Colonic mucosa (tissue), 4 donors: ENCODE data around the gene OR10P1. TPM values are rescaled to one million over a fixed set of nuclear protein-coding genes. Genes with fewer than 3 reads are reported as not detected.
"Not testable (repeated sequence)": the region's sequence is repeated elsewhere in the genome, so short reads cannot be mapped to it uniquely, and the experiment has no call there.

Experiments used
- DNase-seq: peaks from one replicate; pipeline ENCODE4 v3.0.0-alpha.2; 2020
- H3K27ac ChIP-seq: fragments of 200-600 bp; one replicate; pipeline ENCODE4 v1.8.0; 2021
- H3K27me3 ChIP-seq: fragments of 200-600 bp; one replicate; pipeline ENCODE4 v1.8.0; 2021
- H3K36me3 ChIP-seq: fragments of 200-600 bp; one replicate; pipeline ENCODE4 v1.8.0; 2021
- H3K4me1 ChIP-seq: fragments of 200-600 bp; one replicate; pipeline ENCODE4 v1.8.0; 2021; ENCODE audit warnings: mild to moderate bottlenecking
- H3K4me3 ChIP-seq: fragments of 200-600 bp; one replicate; pipeline ENCODE4 v1.8.0; 2021
- H3K9ac ChIP-seq, 2 donors: one replicate each; pipeline ENCODE4 v1.7.0; 2013; ENCODE audit warnings: control low read depth in 2 of 2, low read depth in 2 of 2, low read length in 2 of 2
- H3K9me3 ChIP-seq: fragments of 200-600 bp; one replicate; pipeline ENCODE4 v1.8.0; 2021
- CTCF ChIP-seq: fragments of 200-600 bp; IDR thresholded peaks from one replicate; pipeline ENCODE4 v1.8.0; 2022; ENCODE audit warnings: antibody characterized with exemption, mild to moderate bottlenecking
- intact Hi-C: fragments of 100-400 bp; cut with DNase I; formaldehyde crosslinking; loops from one replicate; pipeline ENCODE4 v1.14.1; 2022
- total RNA-seq, 2 donors: library from RNA; stranded (reverse); fragmentation: NEBNext Ultra II Directional in 1 of 2; extraction: Animal tissue kit (Norgen Biotek cat#: 25700) in 1 of 2; gene quantifications; one replicate each; pipeline ENCODE4 v1.2.1, GENCODE V29; 2021
- donor health status: healthy.
- donor health status: DM: no; HTN: no; CAD: no.
- donor health status: DM: no; HTN: no; CAD: no.

Gene OR10P1
- total RNA-seq = not detected

- no peaks in the 10 kb centered on the region for H3K36me3 ChIP-seq
- no peak within 1 kb of the TSS for H3K27ac ChIP-seq
- no peaks in the 10 kb centered on the region for H3K4me1 ChIP-seq
- H3K27me3 ChIP-seq = no peaks in the 10 kb centered on the region
- no peaks in the 10 kb centered on the region for H3K9me3 ChIP-seq
- no peak for TF ChIP-seq CTCF
- H3K9ac ChIP-seq = no peak within 1 kb of the TSS
- no peak for DNase-seq
- H3K4me3 ChIP-seq = no peak within 1 kb of the TSS
- intact Hi-C loops = no loop called here
These were observed at the start of gene OR10P1 for GRCh38 chr12:55636853-55637252. TSS of gene OR10P1 (plus strand) at chr12:55636892. CDS start at chr12:55636892, 0 bp downstream.

GRCh38 chr12:55590152-55590551, 46.5 kb upstream of the OR10P1 start:
- intact Hi-C loops, H3K27me3 ChIP-seq, H3K9me3 ChIP-seq, H3K4me1 ChIP-seq, H3K9ac ChIP-seq, H3K4me3 ChIP-seq, H3K27ac ChIP-seq, H3K36me3 ChIP-seq, DNase-seq: not testable (repeated sequence)

GRCh38 chr12:55607821-55608594, 28.7 kb upstream of the OR10P1 start:
- intact Hi-C loops = no loop called here
- no peak overlapping the region for H3K4me3 ChIP-seq
- H3K36me3 ChIP-seq = no peaks in the 10 kb centered on the region
- H3K4me1 ChIP-seq = no peaks in the 10 kb centered on the region
- H3K9me3 ChIP-seq = no peaks in the 10 kb centered on the region
- TF ChIP-seq CTCF = no peak
- no peaks in the 10 kb centered on the region for H3K27me3 ChIP-seq
- H3K9ac ChIP-seq = no peak overlapping the region
- no peak for DNase-seq
- H3K27ac ChIP-seq = no peak overlapping the region

- no peak for DNase-seq
- H3K27me3 ChIP-seq = no peaks in the 10 kb centered on the region
- no peaks in the 10 kb centered on the region for H3K9me3 ChIP-seq
- TF ChIP-seq CTCF = no peak
- no peak overlapping the region for H3K27ac ChIP-seq
- H3K4me3 ChIP-seq = no peak overlapping the region
- H3K36me3 ChIP-seq = no peaks in the 10 kb centered on the region
- no peaks in the 10 kb centered on the region for H3K4me1 ChIP-seq
- intact Hi-C loops = no loop called here
- no peak overlapping the region for H3K9ac ChIP-seq
These were observed 26.1 kb upstream of the OR10P1 start for GRCh38 chr12:55610598-55610997.

GRCh38 chr12:55612646-55613045, 24.0 kb upstream of the OR10P1 start:
- Histone ChIP-seq H3K9ac (no peak overlapping the region), H3K4me3 (no peak overlapping the region), H3K4me1 (no peaks in the 10 kb centered on the region), H3K27ac (no peak overlapping the region), H3K36me3 (no peaks in the 10 kb centered on the region), H3K9me3 (no peaks in the 10 kb centered on the region), H3K27me3 (no peaks in the 10 kb centered on the region)
- TF ChIP-seq CTCF = no peak
- no peak for DNase-seq
- intact Hi-C loops = no loop called here

GRCh38 chr12:55614764-55615163, 21.9 kb upstream of the OR10P1 start:
- H3K9ac ChIP-seq = no peak overlapping the region
- no peak for DNase-seq
- H3K4me1 ChIP-seq = no peaks in the 10 kb centered on the region
- intact Hi-C loops = no loop called here
- no peak overlapping the region for H3K4me3 ChIP-seq
- H3K9me3 ChIP-seq = no peaks in the 10 kb centered on the region
- H3K27ac ChIP-seq = no peak overlapping the region
- no peaks in the 10 kb centered on the region for H3K27me3 ChIP-seq
- H3K36me3 ChIP-seq = no peaks in the 10 kb centered on the region
- no peak for TF ChIP-seq CTCF
